Measurements from ENCODE around the gene PDXDC1. TPM values are rescaled to one million over a fixed set of nuclear protein-coding genes. Genes with fewer than 3 reads are reported as not detected.

The PDXDC1 gene
- total RNA-seq, 1 donor from 2014 or later, result 72.1 TPM

Small RNA genes within 50 kb of the gene (microRNA-seq; reads per million reads assigned to microRNA genes)
- gene MIR1972-1 (not detected), gene MIR3180-4 (not detected), gene MIR6511A1 (not detected), gene MIR6511B2 (not detected), gene MIR6770-1 (not detected)

Other genes with a start within 250 kb of the PDXDC1 start
- gene NPIPA2, start 232.5 kb upstream of the PDXDC1 start, total RNA-seq, result 4.5 TPM
- 84.9 TPM for gene NOMO1, start 141.3 kb upstream of the PDXDC1 start, total RNA-seq
- gene NPIPA1, start 37.6 kb upstream of the PDXDC1 start, total RNA-seq, result 67.7 TPM
- 33.6 TPM for gene NTAN1, start 81.0 kb downstream of the PDXDC1 start, total RNA-seq
- 22.3 TPM for gene RRN3, start 119.2 kb downstream of the PDXDC1 start, total RNA-seq